Measurements from ENCODE around the gene FNDC1. TPM values are rescaled to one million over a fixed set of nuclear protein-coding genes. Genes with fewer than 3 reads are reported as not detected.

FNDC1 gene
- total and polyA plus RNA-seq, 10 of the 15 experiments (the other 5 are each of a cell fraction or from before 2014, with no cell fraction given): not detected

DNA sequence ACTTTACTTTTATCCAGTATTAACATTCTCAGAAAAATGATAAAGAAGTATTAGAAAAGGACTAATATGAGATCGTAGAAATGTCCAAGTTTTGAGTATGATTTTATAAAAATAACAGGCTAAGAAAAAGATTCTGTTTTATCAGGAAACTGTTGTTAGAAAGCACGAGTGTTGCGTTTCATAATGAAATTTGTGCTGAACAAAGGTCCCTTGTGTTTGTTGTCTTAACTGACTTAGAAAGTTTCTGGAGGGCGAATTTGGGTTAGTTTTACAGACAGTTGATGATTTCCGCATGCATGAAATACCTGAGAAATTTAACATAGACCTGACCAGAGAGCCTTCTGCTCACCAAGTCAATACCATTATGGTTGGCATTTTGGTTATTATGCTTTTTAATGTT is 136.0 kb downstream of the FNDC1 start:
- Histone ChIP-seq H3K4me3 (no peak overlapping the region), H3K36me3 (ENCODE audit: control insufficient read depth in 2 of 2, insufficient read depth in 2 of 2, low read length in 1 of 2) (no peaks in the 10 kb centered on the region), H3K4me2 (ENCODE audit: control insufficient read depth, insufficient read depth) (no peak overlapping the region), H3K79me2 (ENCODE audit: control insufficient read depth, insufficient read depth, low read length) (no peaks in the 10 kb centered on the region), H2AFZ (ENCODE audit: control insufficient read depth, low read depth, low read length) (no peak overlapping the region), H4K20me1 (ENCODE audit: control insufficient read depth, insufficient read depth) (no peaks in the 10 kb centered on the region), H3K9me3 (replicated peaks; ENCODE audit: control insufficient read depth, insufficient read depth, low read length) (no peaks in the 10 kb centered on the region), H3K4me1 (ENCODE audit: control insufficient read depth, insufficient read depth, low read length) (no peaks in the 10 kb centered on the region), H3K27me3 (replicated peaks in 1 of 2; ENCODE audit: control insufficient read depth in 2 of 2, insufficient read depth in 2 of 2, low read length in 1 of 2) (no peaks in the 10 kb centered on the region; a peak in 2 of 4 replicates), H3K27ac (ENCODE audit: control insufficient read depth, insufficient read depth) (no peak overlapping the region), H3K9ac (ENCODE audit: control insufficient read depth, insufficient read depth, low read length) (no peak overlapping the region)
- no TSS peak for BruUV-seq (replicated peaks)
- SMC1A ChIA-PET (ENCODE audit: uncharacterized antibody, unreplicated experiment): interaction anchor here (0.6 kb wide), 1 partner anchor 25 kb away, joined by 4 read pairs; no protein-coding TSS in a partner anchor
- RAD21 ChIA-PET (ENCODE audit: unreplicated experiment): no interaction called here
- CTCF ChIA-PET: no interaction called here
- WGBS (ENCODE audit: insufficient coverage, insufficient replicate concordance, low lambda C conversion rate, missing lambda C conversion rate): 21% methylated on average over 5 of the region's 5 CpGs
- FAIRE-seq: no peak
- ATAC-seq: no peak
- POLR2A ChIA-PET: no interaction called here
- intact Hi-C loops (cut with micrococcal nuclease; ENCODE audit: unreplicated experiment): no loop called here
- in situ Hi-C loops (cut with MboI): no loop called here
- TF ChIP-seq LARP7 (IDR thresholded peaks at IDR 0.05) (no peak), ZSCAN29 (IDR thresholded peaks at IDR 0.05) (no peak)
- DNase-seq (ENCODE audit: low read depth, low spot score): no peak

- no peak overlapping the region for H2AFZ ChIP-seq (ENCODE audit: control insufficient read depth, low read depth, low read length)
- ChIA-PET POLR2A (no interaction called here), SMC1A (ENCODE audit: uncharacterized antibody, unreplicated experiment) (interaction anchor here (0.6 kb wide), 1 partner anchor 24 kb away, joined by 4 read pairs; no protein-coding TSS in a partner anchor), RAD21 (ENCODE audit: unreplicated experiment) (no interaction called here), CTCF (no interaction called here)
- no peak overlapping the region for H3K4me2 ChIP-seq (ENCODE audit: control insufficient read depth, insufficient read depth)
- no peaks in the 10 kb centered on the region for H3K9me3 ChIP-seq (replicated peaks; ENCODE audit: control insufficient read depth, insufficient read depth, low read length)
- no peak overlapping the region for H3K9ac ChIP-seq (ENCODE audit: control insufficient read depth, insufficient read depth, low read length)
- intact Hi-C loops (cut with micrococcal nuclease; ENCODE audit: unreplicated experiment) (no loop called here), in situ Hi-C loops (cut with MboI) (no loop called here)
- H3K27ac ChIP-seq (ENCODE audit: control insufficient read depth, insufficient read depth): no peak overlapping the region
- no peaks in the 10 kb centered on the region for H3K79me2 ChIP-seq (ENCODE audit: control insufficient read depth, insufficient read depth, low read length)
- H3K36me3 ChIP-seq (ENCODE audit: control insufficient read depth in 2 of 2, insufficient read depth in 2 of 2, low read length in 1 of 2): no peaks in the 10 kb centered on the region
- H3K27me3 ChIP-seq (replicated peaks in 1 of 2; ENCODE audit: control insufficient read depth in 2 of 2, insufficient read depth in 2 of 2, low read length in 1 of 2): no peaks in the 10 kb centered on the region; a peak in 2 of 4 replicates
- BruUV-seq (replicated peaks): no TSS peak
- FAIRE-seq: no peak
- no peak for DNase-seq (ENCODE audit: low read depth, low spot score)
- no peak for ATAC-seq
- no peak overlapping the region for H3K4me3 ChIP-seq
- no peaks in the 10 kb centered on the region for H4K20me1 ChIP-seq (ENCODE audit: control insufficient read depth, insufficient read depth)
- H3K4me1 ChIP-seq (ENCODE audit: control insufficient read depth, insufficient read depth, low read length): no peaks in the 10 kb centered on the region
- TF ChIP-seq SRF (IDR thresholded peaks at IDR 0.05; ENCODE audit: low read depth in 2 of 2, low read length in 2 of 2): no peak
- no peak for TF ChIP-seq ZZZ3 (IDR thresholded peaks at IDR 0.05; ENCODE audit: control insufficient read depth, insufficient read length, low read depth)
- TF ChIP-seq CREM (IDR thresholded peaks at IDR 0.05; ENCODE audit: low read depth): no peak
- TF ChIP-seq, protein P1, sequence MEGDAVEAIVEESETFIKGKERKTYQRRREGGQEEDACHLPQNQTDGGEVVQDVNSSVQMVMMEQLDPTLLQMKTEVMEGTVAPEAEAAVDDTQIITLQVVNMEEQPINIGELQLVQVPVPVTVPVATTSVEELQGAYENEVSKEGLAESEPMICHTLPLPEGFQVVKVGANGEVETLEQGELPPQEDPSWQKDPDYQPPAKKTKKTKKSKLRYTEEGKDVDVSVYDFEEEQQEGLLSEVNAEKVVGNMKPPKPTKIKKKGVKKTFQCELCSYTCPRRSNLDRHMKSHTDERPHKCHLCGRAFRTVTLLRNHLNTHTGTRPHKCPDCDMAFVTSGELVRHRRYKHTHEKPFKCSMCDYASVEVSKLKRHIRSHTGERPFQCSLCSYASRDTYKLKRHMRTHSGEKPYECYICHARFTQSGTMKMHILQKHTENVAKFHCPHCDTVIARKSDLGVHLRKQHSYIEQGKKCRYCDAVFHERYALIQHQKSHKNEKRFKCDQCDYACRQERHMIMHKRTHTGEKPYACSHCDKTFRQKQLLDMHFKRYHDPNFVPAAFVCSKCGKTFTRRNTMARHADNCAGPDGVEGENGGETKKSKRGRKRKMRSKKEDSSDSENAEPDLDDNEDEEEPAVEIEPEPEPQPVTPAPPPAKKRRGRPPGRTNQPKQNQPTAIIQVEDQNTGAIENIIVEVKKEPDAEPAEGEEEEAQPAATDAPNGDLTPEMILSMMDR (IDR thresholded peaks at IDR 0.05 in 2 of 3, conservative IDR thresholded peaks at IDR 0.05 in 1 of 3; ENCODE audit: control insufficient read depth in 2 of 3, extremely low read depth in 1 of 3, insufficient read depth in 1 of 3, low read depth in 3 of 3, low read length in 3 of 3): no peak
- no peak for TF ChIP-seq CHD4 (IDR thresholded peaks at IDR 0.05)
- no peak for TF ChIP-seq SMAD5 (IDR thresholded peaks at IDR 0.05; ENCODE audit: low read depth)
- no peak for TF ChIP-seq NFIC (IDR thresholded peaks at IDR 0.05; ENCODE audit: low read depth, low read length)
- TF ChIP-seq NR2C2 (IDR thresholded peaks at IDR 0.05; ENCODE audit: borderline replicate concordance, control insufficient read depth, insufficient read length, low read depth): no peak
- no peak for TF ChIP-seq EP300 (IDR thresholded peaks at IDR 0.05; ENCODE audit: borderline replicate concordance in 1 of 2, control insufficient read depth in 1 of 2, low read depth in 2 of 2, low read length in 2 of 2)
- no peak for TF ChIP-seq CBX5 (IDR thresholded peaks at IDR 0.05; ENCODE audit: low read depth)
- no peak for TF ChIP-seq SP1 (IDR thresholded peaks at IDR 0.05; ENCODE audit: low read depth, low read length)
- no peak for TF ChIP-seq SMC3 (IDR thresholded peaks at IDR 0.05; ENCODE audit: borderline replicate concordance, low read length)
- no peak for TF ChIP-seq MAX (IDR thresholded peaks at IDR 0.05; ENCODE audit: low read depth, low read length)
- no peak for TF ChIP-seq IKZF2 (IDR thresholded peaks at IDR 0.05)
- WGBS (ENCODE audit: insufficient coverage, insufficient replicate concordance, low lambda C conversion rate, missing lambda C conversion rate): 4% methylated on average over 3 of the region's 3 CpGs
Measured at GRCh38 chr6:159305804-159306537, 136.8 kb downstream of the FNDC1 start.
